ENCODE results near the gene EFHB. TPM values are rescaled to one million over a fixed set of nuclear protein-coding genes. Genes with fewer than 3 reads are reported as not detected.

Gene EFHB, protein sequence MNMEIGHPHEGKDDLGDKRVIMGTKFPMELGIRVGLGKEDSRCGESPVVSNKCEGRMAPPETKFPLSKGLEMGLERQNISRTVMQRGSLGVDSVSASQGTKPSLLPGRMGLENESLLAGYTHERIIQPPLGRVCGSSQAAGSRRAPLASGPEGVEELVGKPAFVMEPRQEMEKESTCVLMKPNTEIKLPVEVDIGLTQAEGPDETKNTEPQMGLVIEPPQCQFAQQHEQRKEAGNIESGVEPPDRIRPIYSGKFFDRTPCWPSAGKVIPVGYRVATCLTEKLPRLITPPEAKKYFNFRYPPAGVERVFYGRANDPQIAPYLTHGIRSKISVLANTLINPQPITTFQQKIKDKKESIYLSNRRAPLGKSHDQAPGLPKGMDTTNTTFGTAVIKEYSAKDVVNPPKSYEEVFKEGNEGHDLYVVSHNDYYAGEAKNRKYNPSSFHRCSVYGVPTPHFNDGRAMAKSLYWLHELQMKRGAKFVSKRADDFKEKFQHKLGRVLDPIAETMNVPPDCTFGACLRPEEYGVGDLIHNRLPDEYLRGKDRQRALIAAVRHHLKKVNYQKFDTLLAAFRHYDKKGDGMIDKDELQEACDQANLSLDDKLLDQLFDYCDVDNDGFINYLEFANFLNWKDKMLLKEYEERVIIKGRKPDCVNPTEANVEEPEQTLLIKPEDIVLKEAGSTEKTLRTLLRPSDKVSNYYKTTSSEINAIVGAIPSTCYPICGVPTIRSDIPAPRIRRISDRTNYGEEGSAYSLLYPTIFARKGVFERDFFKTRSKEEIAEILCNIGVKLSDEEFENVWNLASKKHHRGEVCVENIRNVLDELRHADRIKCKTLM
- under 0.01 and 0.97 TPM in 2 replicates for total RNA-seq

DNA sequence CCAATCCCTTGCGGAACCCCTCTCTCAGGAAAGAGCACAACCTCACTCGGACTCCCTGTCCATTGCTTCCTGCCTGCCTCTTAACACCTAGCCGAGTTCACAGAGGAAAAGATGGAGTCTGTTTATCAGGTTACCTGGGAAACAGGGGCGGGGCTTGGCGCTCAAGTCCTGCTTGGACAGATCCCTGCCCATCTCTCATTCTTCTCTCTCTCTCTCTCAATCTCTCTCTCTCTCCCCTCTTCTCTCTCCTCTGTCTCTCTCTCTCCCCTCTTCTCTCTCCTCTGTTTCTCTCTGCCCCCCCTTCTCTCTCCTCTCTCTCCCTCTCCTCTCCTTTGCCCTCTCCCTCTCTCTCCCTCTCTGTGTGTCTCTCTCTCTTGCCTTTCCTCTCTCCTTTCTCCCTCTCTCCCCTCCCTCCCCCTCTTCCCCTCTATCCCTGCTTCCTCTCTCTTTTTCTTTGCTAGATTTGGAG, at the start of gene EFHB:
EFHB (minus strand) TSS at position 120 of the 469 bp plus-strand sequence. CDS start 199 bp downstream, outside the sequence.

GRCh38 chr3:19946832-19947548, 13.0 kb upstream of the EFHB start, which contains the start of gene RAB5A:
RAB5A (plus strand) TSS chr3:19947097; CDS start chr3:19950899, 3,802 bp downstream.

Other genes starting within 250 kb of the EFHB start
- gene RAB5A, start 12.9 kb upstream of the EFHB start, total RNA-seq = 55.4 and 81.3 TPM in 2 replicates
- gene PP2D1, start 78.0 kb upstream of the EFHB start, total RNA-seq = not detected in 2 replicates
- gene KAT2B, start 106.2 kb upstream of the EFHB start, total RNA-seq = 13.8 and 14.4 TPM in 2 replicates